ENCODE measurements around the gene TBC1D14.

DNA sequence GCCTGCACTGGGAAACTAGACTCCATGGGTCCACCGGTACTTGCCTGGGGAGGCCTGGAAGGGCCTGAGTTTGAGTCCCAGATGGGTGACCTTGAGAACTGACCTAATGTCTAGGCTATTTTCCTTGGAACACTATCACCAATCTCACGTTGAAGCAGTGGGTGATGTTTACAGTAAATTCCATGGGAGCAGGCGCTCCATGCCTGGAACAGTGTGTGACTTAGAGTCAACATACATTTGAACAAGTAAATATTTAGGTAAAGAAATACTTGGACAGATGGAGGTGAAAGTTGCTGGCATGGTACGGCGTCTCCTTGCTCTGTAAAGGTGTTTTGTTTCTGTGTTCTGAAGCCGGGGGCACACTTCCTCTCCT lies 47.5 kb downstream of the TBC1D14 start:
- TF ChIP-seq ZNF274 (IDR thresholded peaks at IDR 0.05; ENCODE audit: low read depth, low read length) = no peak
- TF ChIP-seq YY1 (IDR thresholded peaks at IDR 0.05; ENCODE audit: insufficient read depth, insufficient read length) = no peak
- no peak for TF ChIP-seq SUZ12 (IDR thresholded peaks at IDR 0.05; ENCODE audit: extremely low read depth, insufficient read depth, insufficient read length)
